ENCODE data around the gene SIRT2. TPM values are rescaled to one million over a fixed set of nuclear protein-coding genes. Genes with fewer than 3 reads are reported as not detected.
"Not testable (repeated sequence)": the region's sequence is repeated elsewhere in the genome, so short reads cannot be mapped to it uniquely, and the experiment has no call there.

Gene SIRT2
- 62.3 and 105 TPM in 2 replicates for total RNA-seq

DNA sequence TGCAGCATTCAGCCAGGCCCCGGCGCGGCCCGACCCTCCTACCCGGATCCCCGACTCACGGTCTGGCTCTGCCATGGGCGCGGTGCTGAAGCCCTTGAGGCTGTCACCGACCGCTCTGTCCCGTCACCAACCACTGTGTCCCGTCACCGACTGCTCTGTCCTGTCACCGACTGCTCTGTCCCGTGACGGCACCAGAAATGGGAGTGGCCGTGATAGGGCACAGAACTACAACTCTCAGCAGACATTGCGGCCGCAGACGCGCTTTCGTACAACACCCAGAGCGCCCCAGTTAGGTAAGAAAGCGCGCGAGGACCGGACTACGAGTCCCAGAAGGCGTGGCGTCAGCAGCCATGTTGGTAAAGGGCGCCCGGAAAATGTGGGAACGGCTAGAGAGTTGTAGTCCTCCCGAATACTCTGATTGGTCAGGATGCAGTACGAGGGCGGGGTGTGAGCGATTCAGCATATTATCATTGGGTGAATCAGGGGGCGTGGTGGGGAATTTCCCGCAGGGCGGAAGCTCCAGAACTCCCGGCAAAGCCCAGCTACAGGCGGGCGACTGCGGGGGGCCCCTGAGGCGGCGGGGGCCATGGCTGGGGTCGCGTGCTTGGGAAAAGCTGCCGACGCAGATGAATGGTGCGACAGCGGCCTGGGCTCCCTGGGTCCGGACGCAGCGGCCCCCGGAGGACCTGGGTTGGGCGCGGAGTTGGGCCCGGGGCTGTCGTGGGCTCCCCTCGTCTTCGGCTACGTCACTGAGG, at the start of gene SIRT2, which contains the start of gene NFKBIB:
SIRT2 (minus strand) TSS at position 172 of the 755 bp plus-strand sequence; CDS start at position 75, 97 bp downstream.
NFKBIB (plus strand) TSS at position 523 of the 755 bp plus-strand sequence; CDS start at position 587, 64 bp downstream.
- DNase-seq (ENCODE audit: low read depth in 2 of 2): peak; percentile 100

DNA sequence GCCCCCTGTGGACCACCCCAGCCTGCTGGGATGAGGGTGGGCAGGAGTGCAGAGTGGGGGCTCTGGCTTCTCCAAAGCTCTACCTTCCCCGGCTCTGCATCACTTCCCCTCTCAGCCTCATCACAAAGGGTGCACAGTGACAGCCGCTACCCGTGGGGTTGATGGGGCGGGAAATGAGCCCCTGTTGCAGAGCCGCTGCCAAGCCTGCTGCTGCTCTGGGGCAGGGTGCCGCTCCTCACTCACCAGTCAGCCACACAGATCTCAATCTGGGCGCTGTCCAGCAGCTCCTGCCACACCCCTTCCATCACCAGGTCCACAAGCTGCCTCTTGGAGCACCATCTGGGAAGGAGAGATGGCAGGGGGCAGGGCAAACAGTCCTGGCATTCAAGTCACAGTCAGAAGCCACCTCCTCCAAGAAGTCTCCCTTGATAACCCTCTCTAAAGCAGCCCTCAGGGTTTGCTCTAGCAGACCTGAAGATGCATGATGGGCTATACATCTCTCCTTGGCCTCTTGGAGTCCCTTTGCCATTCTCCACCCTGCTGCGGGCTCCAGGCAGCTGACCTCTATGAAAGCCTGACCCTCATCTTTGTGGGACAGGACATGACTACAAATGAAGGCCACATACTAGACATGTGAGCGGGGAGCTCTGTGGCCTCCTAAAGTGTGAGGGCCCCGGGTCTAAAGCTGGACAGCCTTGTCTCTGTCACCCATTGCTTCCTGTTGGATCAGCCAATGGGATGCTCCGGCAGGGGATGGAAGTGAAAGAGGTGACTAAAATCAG, 47.0 kb upstream of the SIRT2 start:
- DNase-seq (ENCODE audit: low read depth in 2 of 2): no peak

DNA sequence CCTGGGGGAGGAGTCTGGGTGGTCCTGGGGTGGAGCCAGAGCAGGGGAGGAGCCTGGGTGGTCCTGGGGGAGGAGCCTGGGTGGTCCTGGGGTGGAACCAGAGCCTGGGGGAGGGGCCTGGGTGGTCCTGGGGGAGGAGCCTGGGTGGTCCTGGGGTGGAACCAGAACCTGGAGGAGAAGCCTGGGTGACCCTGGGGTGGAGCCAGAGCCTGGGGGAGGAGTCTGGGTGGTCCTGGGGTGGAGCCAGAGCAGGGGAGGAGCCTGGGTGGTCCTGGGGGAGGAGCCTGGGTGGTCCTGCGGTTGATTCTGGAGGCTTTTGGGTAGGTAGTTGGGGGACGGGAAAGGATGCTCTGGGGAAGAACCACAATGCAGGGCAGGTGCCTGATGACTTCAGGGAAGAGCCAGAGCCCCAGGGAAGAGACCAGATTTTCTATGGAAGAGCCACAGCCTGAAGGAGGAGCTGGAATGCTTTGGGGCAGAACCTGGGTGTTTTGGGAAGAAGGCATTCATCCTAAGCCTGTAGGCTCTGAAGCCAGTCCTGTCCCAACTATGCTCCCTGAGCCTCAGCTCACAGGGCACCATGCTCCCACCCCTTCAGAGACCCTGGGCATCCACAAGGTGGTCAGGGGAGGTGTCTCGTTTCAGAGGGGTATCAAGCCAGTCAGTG, 46.3 kb upstream of the SIRT2 start:
- no peak for DNase-seq (ENCODE audit: low read depth in 2 of 2)

DNA sequence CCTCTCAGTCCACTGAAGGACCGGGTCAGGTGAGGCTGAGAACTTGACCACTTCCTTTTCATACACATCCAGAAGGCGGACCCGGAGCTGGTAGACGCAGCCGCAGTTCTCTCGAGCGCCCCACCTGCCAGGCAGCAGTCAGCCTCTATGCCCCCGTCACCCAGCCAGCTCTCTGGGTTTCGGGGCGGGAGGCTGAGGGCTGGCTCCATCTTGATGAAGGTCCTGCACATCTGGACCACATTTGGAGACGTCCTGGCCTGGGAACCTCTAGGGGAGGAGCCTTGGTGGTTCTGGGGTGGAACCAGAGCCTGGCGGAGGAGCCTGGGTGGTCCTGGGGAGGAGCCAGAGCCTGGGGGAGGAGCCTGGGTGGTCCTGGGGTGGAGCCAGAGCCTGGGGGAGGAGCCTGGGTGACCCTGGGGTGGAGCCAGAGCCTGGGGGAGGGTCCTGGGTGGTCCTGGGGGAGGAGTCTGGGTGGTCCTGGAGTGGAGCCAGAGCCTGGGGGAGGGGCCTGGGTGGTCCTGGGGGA, 45.6 kb upstream of the SIRT2 start:
- DNase-seq (ENCODE audit: low read depth in 2 of 2): no peak

DNA sequence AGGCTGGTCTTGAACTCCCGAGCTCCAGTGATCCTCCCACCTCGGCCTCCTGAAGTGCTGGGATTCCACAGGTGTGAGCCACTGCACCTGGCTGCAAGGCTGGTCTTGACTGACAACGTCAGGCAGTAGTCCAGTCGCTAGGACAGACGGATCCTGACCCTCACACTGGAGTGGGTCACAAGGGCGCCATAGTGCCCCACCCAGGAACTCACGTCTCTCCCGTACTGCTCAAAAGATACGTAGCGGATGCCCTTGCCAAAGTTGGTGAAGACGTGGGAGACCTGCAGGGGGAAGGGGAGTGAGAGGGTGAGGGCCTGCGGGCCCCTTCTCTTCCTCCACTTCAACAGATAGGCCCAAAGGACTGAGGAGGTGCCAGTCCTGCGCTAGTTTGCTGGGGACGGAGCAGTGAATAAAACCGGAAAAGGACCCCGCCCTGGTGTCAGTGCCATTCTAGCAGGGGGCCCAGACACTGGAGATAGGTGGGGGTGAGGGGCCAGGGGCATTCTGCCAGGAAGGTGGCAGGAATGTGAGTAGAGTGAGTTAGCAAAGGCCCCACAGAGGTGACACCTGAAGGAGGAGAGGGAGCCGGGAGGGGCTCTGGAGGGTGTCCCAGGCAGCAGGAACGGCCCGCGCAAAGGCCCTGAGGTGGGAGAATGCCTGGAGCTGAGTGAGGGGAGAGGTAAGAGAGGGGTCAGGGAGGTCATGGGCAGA, 43.2 kb upstream of the SIRT2 start:
- DNase-seq (ENCODE audit: low read depth in 2 of 2): no peak

DNA sequence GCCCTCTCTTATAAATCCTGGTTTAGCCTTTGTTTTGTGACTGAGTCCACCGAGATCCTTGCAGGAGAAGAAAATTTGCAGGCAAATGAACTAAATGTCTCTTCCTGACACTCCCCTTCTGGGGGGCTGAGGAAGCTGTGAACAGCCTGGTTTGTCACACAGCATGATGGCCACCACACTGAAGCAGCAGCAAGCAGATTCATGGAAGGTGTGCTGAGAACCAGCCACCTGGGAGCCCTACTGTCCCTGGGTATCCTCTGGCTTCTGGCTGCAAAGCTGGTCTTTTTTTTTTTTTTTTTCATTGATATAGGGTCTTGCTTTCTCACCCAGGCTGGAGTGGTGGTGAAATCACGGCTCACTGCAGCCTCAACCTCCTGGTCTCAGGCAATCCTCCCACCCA, 42.6 kb upstream of the SIRT2 start:
- no peak for DNase-seq (ENCODE audit: low read depth in 2 of 2)

DNA sequence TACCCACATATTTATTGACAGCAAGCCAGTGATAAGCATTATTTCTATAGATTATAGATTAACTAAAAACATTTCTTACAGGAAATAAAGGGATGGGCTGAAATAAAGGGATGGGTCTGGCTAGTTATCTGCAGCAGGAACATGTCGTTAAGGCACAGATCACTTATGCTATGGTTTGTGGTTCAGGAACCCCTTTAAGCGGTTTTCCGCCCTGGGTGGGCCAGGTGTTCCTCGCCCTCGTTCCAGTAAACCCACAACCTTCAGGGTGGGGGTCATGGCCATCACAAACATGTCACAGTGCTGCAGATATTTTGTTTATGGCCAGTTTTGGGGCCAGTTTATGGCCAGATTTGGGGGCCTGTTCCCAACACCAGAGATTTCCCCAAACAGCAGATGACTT, 42.0 kb upstream of the SIRT2 start:
- DNase-seq (ENCODE audit: low read depth in 2 of 2): not testable (repeated sequence)

DNA sequence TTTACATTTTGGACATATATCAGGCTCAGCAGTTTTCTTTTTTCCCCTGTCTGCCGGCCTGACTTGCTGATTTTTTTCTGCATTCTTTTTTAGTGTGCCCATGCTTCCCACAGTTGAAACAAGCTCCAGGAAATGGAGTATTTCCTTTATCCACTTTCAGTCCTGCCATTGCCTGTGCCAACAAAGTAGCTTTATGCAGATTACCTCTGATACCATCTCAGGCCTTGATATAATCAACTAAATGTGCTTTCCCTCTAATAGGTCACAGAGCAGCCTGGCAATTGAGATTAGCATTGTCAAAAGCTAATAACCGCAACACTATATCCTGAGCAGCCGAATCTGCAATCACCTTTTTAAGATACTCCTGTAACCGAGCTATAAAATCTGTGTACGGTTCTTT, 40.5 kb upstream of the SIRT2 start:
- peak in 1 of 2 donors; percentile 23 for DNase-seq (ENCODE audit: low read depth in 2 of 2)

DNA sequence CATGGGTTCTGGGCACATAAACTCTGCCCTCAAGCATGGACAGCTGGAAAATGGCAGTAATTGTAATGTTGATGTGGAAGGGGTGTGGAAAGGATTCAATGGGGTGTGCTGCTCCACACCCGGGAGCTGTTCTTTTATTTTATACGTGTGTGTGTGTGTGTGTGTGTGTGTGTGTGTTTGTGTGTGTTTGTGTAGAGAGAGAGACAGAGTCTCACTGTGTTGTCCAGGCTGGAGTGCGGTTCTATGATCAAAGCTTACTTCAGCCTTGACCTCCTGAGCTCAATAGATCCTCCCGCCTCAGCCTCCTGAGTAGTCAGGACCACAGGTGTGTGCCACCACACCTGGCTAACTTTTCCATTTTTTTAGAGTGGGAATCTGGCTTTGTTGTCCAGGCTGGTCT, 34.1 kb upstream of the SIRT2 start:
- DNase-seq (ENCODE audit: low read depth in 2 of 2): no peak

DNA sequence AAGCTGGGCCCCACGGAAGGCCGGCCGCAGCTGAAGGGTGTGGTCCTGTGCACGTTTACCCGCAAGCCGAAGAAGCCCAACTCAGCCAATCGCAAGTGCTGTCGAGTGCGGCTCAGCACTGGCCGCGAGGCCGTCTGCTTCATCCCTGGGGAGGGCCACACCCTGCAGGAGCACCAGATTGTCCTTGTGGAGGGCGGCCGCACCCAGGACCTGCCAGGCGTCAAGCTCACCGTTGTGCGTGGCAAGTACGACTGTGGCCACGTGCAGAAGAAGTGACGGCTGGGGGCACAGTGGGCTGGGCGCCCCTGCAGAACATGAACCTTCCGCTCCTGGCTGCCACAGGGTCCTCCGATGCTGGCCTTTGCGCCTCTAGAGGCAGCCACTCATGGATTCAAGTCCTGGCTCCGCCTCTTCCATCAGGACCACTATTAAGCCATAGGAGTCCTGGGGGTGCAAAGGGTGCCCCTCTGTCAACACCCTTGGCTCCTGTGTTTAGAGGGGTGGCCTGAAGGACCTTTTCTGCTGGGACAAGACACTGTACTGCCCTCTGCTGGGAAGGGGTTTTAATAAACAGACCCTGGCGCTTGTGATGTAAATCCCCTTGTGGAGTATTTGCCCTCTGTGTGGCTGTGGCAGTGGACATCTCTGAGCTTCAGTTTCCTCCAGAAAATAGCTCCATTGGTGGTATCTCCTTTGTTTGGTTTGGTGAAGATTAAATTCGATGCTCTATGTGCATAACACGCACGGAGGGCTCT, 33.2 kb upstream of the SIRT2 start:
- DNase-seq (ENCODE audit: low read depth in 2 of 2): peak in 1 of 2 donors; percentile 71

DNA sequence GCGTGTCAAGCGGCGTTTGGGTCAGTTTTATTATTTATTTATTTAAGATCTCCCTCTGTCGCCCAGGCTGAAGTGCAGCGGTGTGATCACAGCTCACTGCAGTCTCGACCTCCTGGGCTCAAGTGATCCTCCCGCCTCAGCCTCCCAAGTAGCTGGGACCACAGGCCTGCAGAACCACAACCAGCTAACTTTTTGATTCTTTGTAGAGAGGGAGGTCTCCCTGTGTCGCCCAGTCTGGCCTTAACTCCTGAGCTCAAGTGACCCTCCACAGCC, 32.0 kb upstream of the SIRT2 start:
- no peak for DNase-seq (ENCODE audit: low read depth in 2 of 2)

DNA sequence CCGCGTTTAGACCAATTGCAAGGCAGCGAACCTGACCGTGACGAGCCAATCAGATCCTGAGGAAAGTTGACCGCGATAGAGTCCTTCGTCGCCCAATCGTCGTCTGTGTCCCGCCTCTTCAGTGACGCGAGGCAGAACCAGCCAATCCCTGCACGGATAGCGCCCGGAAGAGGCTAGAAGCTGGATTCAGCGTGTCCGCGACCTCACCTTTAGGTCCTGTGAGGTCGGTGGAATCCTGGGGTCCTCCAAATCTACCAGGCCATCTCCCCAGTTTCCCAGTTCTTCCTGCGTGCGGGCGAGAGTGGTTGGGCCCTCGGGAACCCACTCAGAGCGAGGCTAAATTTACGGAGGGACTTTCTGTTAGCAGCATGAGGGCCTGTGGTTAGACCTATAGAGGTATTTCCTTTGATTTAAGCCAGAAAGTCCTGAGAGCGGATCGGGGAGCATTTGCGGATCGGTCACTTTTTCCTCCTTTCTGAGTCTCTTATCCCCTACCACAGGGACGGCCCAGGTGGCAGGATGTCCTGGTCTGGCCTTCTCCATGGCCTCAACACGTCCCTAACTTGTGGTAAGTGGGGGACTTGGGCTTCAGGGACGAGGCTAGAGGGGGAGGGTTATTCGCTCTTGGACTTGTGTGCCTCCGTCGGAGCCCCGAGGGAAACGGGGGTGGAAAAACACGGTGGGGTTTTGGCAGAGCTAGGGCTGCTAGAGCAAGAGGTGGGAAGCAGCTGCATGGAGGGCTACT, 31.5 kb upstream of the SIRT2 start, which contains the start of gene MRPS12:
MRPS12 (plus strand) TSS at position 169 of the 745 bp plus-strand sequence; CDS start at position 520, 351 bp downstream.
- peak; percentile 99 for DNase-seq (ENCODE audit: low read depth in 2 of 2)

DNA sequence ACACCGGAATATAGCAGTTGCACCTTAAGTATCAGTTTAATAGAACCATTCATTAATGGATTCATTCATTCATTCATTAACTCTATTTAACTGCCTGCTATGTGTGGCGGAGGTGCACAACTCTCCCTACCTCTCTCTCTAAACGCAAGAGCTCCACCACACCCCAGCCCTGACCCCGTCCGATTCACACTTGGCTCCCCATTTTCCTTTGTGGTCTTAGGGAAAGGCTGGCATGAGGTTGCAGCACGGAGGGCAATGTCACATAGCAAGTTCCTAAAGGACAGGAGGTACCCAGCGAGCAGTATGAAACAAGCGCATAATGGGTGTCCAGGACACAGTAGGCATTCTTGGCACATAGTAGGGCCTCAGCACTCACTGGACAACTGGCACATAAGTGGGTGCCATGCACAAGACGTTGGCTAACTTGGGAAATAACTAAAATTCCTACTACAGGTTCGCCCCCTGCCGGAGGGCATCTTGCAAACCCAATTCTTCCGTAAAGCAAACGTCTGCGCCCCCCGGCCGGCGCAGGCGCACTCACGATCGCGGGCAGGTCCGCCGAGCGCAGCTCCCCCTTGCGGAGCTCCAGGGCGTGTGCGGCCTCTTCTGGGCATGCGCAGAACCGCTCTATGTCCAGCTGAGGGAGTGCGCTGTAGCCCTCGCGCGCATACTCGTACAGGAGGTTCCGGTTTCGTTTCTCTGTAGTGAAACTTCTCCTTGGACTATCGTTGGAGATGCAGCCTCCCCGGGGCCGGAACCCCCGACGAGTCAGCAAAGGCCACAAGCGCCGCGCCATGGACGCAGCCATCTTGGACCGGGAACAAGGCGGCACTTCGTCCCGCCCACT, 30.7 kb upstream of the SIRT2 start, which contains the start of gene SARS2:
SARS2 (minus strand) TSS at position 835 of the 847 bp plus-strand sequence; CDS start at position 808, 27 bp downstream.
- peak; percentile 80 to 95 for DNase-seq (ENCODE audit: low read depth in 2 of 2)

DNA sequence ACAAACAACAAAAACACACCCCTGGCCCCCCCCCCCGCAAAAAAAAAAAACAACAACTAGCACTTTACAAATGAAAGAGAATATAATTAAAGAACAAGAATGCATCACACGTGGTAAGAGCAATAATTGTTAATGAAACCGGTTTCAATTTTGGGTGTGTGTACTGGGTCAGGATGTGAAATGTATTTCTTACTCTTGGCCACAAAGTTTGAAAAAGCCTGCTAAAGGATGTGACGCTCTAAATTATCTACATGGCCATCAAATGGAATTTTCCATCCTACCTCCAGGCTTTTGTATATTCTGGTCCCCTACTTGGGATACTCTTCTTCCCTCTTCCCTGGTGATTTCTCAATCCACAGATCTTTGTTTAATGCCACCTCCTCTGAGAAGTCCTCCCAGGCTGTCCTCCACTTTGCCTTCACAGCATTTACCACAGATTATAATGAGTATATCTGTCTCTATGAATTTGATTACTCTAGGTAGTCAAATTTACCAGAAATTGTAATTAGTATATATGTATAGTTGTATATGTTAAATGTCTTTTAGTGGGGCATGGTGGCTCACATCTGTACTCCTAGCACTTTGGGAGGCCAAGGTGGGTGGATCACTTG, 29.1 kb upstream of the SIRT2 start:
- DNase-seq (ENCODE audit: low read depth in 2 of 2): peak in 1 of 2 donors; percentile 55

DNA sequence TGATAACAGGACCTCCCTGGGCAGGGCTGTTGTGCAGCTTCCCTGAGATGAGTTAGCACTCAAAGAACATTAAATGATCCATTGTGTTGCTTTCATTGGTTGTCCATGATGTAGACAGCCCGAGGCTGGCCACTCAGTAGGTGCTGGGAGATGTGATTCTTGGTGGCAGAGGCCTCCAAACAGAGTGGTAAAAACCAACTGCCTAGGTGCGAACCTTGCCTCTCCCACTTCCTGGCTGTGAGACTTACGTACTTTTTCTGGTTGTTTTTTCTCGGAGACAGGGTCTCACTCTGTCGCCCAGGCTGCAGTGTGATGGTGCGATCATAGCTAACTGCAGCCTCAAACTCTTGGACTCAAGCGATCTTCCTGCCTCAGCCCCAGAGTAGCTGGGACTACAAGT, 25.0 kb upstream of the SIRT2 start:
- no peak for DNase-seq (ENCODE audit: low read depth in 2 of 2)

DNA sequence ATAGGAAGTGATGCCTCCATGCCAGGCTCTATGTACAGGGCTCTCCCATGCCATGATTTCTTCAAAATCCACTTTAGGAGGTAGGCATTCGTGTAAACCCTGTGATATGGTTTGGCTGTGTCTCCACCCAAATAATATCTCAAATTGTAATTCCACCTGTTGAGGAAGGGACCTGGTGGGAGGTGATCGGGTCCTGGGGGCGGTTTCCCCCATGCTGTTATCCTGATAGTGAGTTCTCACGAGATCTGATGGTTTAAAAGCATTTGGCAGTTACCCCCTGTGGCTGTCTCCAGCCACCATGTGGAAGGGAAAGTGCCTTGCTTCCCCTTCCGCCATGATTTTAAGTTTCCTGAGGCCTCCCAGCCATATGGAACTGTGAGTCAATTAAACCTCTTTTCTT, 23.1 kb upstream of the SIRT2 start:
- no peak for DNase-seq (ENCODE audit: low read depth in 2 of 2)

DNA sequence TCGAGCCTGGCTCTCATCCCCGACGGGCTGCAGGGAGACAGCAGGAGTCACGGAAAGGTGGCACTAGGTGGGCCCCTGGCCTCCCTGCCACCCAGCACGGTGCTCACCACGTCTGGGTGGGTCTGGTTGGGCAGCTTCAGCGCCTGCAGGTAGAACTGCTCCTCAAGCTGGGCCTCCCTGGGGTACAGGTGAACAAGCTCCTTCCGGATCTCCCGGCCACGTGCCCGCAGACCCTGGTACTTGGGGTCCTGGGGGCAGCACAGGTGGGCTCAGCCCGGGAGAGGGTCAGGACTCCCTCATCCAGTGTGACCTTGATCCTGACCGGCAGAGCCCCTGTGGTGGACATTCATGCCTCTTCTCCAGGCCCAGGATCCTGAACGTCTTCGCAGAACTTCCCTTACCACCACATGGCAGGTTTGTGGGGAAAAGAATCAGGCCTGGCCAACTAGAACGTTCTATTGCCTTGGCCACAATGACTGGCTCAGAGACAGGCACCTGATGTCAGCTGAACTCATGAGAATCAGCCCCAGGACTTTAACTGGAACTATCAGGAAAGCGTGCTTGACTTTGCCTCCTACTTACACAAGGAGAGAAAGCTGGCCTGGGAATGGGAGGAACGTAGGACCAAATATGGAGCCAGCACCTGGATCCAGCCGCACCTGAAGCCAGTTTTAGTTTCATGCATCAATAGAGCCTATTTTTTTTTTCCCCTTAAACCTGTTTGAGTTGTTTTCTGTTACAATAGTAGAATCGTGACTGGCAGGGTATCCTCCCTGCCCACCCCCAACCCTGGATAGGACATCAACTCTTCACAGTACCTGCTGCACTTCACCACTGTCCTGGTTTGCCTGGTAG, 22.2 kb upstream of the SIRT2 start:
- no peak for DNase-seq (ENCODE audit: low read depth in 2 of 2)

All from dermis microvascular lymphatic vessel endothelial cell (primary cell).